GM21717 (cell line): ENCODE results near the gene PABPN1.
"Not testable (repeated sequence)": the region's sequence is repeated elsewhere in the genome, so short reads cannot be mapped to it uniquely, and the experiment has no call there.

Experiments
- ATAC-seq: cut with Tn5 transposase; IDR thresholded peaks from one replicate; pipeline ENCODE4 v1.9.1; 2021; ENCODE audit warnings: mild to moderate bottlenecking, moderate library complexity; ENCODE audit not compliant: unreplicated experiment

PABPN1 gene

GRCh38 chr14:23301288-23301968 lies 19.8 kb upstream of the PABPN1 start:
- peak; percentile 80 for ATAC-seq

DNA sequence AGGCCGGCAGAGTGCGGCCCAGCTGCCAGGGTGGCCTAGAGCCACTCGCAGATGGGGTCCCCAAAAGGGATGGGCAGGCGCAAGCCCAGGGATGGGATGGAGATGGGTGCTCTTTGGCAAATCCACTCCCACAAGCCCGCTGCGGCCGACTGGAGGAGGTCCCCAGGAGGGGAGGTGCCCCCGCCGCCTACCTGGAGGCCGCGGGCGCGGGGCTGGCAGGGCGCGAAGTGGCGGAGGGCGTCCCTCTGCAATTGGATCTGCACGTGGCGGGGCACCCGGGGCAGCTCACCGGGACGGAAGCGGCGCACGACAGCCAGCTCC lies 19.3 kb upstream of the PABPN1 start:
- ATAC-seq, result peak; percentile 13

DNA sequence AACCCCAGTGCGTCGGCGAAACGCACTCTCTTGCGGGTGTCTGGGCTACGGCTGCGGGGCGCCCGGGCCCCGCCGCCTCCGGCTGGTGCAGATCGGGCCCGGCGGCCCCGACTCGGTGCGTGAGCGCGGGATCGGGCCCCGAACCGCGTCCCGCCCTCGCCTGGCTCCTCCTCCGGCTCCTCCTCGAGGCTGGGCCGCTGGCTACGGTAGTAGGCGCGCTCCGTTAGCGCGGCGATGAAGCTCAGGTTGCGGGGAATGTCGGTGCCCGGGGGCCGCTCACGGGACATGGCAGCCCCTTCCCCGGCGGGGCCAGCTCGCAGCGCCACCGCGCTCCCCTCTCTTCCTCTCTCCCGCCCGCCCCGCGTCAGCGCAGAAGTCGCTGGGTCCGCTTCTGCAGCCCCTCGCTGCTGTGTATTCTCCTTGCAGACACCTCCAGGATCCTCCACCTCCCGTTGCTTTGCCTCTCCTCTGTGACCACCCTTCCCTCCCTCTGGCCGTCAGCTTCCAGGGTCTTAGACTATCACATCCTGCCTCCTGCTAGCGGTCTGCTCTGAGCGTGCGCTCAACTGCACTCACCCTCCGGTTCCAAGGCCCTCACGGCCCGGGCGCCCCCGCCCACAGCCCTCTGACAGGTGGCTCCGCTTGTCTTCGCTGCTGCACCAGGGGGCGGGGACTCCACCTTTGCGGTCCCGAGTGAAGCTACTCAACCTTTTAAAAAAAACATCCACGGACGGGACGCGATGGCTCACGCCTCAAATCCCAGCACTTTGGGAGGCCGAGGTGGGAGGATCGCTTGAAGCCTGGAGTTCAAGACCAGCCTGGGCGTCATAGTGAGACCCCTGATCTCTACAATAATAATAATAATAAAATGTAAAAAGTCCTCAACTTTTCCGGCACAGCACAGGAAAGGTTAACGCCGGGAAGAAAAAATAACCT lies 18.7 kb upstream of the PABPN1 start, which contains the start of gene PPP1R3E:
PPP1R3E (minus strand) TSS at position 570 of the 936 bp plus-strand sequence; CDS start at position 287, 283 bp downstream.
- ATAC-seq, result peak; percentile 27

GRCh38 chr14:23306412-23307145 lies 14.7 kb upstream of the PABPN1 start, which contains the start of gene BCL2L2:
BCL2L2 (plus strand) TSS chr14:23306833; CDS start chr14:23307768, 935 bp downstream.
- no peak for ATAC-seq

GRCh38 chr14:23307146-23307530 lies 14.1 kb upstream of the PABPN1 start:
- no peak for ATAC-seq

DNA sequence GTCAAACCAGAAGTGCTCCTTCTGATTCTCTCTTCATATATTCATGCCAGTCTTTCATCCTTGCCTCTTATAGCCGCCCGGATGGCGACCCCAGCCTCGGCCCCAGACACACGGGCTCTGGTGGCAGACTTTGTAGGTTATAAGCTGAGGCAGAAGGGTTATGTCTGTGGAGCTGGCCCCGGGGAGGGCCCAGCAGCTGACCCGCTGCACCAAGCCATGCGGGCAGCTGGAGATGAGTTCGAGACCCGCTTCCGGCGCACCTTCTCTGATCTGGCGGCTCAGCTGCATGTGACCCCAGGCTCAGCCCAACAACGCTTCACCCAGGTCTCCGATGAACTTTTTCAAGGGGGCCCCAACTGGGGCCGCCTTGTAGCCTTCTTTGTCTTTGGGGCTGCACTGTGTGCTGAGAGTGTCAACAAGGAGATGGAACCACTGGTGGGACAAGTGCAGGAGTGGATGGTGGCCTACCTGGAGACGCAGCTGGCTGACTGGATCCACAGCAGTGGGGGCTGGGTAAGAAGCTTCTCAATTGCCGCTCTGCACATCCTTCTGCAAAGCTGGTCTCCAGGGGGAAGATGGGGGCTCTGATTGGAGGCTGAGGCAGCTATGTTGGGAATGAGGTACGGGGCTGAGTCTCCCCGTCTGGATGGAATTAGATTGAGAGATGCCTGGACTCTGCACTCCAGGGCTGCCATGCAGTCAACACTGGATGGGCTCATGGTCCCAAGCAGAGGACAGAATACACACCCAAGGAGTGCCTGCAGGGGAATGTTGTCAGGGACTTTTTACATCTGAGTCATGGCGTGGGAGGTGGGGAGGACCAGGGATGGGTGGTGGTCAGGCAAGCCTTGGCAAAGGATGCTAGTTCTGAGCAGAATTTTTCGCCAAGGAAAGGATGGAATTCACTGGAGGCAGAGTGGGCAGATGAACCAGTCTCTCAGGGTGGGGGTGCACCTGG lies 13.3 kb upstream of the PABPN1 start:
- no peak for ATAC-seq

GRCh38 chr14:23308721-23309445 lies 12.4 kb upstream of the PABPN1 start:
- no peak for ATAC-seq

DNA sequence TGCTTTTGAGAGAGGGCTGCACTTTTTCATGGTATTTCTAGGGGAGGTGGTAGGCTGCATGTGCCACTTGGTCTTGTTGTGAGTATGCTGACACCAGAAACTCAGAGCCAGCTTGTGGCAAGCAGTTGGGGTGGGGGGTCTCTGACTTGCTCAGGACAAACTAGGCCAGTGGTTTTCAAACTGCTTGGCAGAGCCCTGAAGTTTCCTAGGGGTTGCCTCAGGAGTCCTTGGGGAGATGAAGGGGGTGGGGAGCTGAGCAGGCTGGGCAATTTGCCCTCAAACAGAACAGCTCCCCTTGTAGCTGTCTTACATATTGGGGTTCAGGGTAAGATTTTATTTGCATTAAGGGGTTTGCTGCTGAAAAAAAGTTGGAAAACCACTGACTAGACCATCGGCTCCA lies 10.7 kb upstream of the PABPN1 start:
- no peak for ATAC-seq

GRCh38 chr14:23316300-23316699 lies 5.0 kb upstream of the PABPN1 start:
- no peak for ATAC-seq

- no peak for ATAC-seq
Observed at GRCh38 chr14:23319746-23320583, 1.3 kb upstream of the PABPN1 start.

GRCh38 chr14:23321572-23322547 lies 603 bp downstream of the PABPN1 start:
- ATAC-seq, result peak; percentile 18

GRCh38 chr14:23322568-23323517 lies 1.6 kb downstream of the PABPN1 start:
- no peak for ATAC-seq

DNA sequence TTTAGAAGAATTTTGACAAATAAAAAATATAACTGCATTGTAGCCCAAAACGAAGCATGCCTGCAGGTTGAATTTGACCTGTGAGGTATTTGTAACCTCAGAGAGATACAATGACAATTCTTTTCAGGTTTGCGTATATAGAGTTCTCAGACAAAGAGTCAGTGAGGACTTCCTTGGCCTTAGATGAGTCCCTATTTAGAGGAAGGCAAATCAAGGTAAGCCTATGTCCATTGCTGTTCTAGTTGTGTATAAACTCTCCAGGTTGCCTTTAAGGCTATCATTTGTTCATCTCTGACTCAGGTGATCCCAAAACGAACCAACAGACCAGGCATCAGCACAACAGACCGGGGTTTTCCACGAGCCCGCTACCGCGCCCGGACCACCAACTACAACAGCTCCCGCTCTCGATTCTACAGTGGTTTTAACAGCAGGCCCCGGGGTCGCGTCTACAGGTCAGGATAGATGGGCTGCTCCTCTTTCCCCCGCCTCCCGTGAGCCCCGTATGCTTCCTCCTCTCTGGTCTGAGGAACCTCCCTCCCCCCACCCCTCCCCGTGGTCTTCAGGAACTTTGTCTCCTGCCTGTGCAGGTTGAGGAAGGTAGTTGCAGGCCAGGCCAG lies 2.7 kb downstream of the PABPN1 start:
- ATAC-seq, result no peak

GRCh38 chr14:23324455-23324846 lies 3.2 kb downstream of the PABPN1 start:
- no peak for ATAC-seq

DNA sequence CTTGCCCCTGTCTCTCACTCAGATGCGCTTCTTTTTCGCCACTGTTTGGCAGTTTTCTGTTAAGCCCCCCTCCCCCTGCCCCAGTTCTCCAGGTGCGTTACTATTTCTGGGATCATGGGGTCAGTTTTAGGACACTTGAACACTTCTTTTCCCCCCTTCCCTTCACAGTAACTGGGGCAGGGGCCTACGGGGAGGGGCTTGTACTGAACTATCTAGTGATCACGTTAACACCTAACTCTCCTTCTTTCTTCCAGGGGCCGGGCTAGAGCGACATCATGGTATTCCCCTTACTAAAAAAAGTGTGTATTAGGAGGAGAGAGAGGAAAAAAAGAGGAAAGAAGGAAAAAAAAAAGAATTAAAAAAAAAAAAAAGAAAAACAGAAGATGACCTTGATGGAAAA lies 3.7 kb downstream of the PABPN1 start:
- ATAC-seq, result no peak

DNA sequence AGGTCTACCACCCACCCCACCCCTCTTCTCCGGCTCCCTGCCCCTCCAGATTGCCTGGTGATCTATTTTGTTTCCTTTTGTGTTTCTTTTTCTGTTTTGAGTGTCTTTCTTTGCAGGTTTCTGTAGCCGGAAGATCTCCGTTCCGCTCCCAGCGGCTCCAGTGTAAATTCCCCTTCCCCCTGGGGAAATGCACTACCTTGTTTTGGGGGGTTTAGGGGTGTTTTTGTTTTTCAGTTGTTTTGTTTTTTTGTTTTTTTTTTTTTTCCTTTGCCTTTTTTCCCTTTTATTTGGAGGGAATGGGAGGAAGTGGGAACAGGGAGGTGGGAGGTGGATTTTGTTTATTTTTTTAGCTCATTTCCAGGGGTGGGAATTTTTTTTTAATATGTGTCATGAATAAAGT lies 4.5 kb downstream of the PABPN1 start:
- not testable (repeated sequence) for ATAC-seq
